Measurements from ENCODE around the gene KCNQ2. TPM values are rescaled to one million over a fixed set of nuclear protein-coding genes. Genes with fewer than 3 reads are reported as not detected.

The KCNQ2 gene
- total and polyA plus RNA-seq, 2 experiments from 2014 or later: 68.5 to 92.4 TPM

DNA sequence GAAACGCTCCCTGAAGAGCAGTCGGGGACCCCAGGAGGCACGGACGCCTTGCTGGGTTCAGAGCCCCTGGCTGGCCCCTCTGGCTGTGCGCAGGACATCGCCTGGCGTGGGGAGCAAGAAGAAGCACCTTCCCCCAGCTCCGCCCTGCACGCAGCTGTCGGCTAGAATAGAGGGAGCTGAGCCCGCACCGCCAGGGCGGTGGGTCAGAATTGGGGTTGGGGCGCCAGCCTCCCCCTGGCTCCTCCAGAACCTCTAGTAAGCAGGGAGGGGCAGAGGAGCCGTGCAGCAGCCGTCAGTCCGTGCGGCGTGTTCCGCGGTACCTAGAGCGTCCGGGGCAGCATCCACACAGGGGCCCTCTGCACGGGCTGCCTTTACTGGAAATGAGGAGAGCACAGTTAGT, 53.2 kb downstream of the KCNQ2 start:
- Histone ChIP-seq H3K79me2 (replicated peaks; ENCODE audit: insufficient read depth) (no peaks in the 10 kb centered on the region), H4K20me1 (replicated peaks; ENCODE audit: insufficient read depth) (no peaks in the 10 kb centered on the region), H3K4me2 (no peak overlapping the region), H3K9me2 (ENCODE audit: insufficient read depth) (no peaks in the 10 kb centered on the region), H3K36me3 (ENCODE audit: insufficient read depth) (no peaks in the 10 kb centered on the region), H3K4me1 (ENCODE audit: insufficient read depth) (no peaks in the 10 kb centered on the region), H3K27me3 (ENCODE audit: insufficient read depth) (no peaks in the 10 kb centered on the region), H3K4me3 (no peak overlapping the region), H3K27ac (ENCODE audit: low read depth) (no peak overlapping the region), H3F3A (replicated peaks; ENCODE audit: low read depth) (no peaks in the 10 kb centered on the region), H2AFZ (no peak overlapping the region)
- Mint-ChIP-seq H3K27me3 (ENCODE audit: insufficient read depth, low read depth, poor library complexity) (no peaks in the 10 kb centered on the region), H3K27ac (no peak overlapping the region), H3K4me1 (peaks cover 7% of the 10 kb centered on the region; the same call in 2 of the 3 replicates), H3K9me3 (no peaks in the 10 kb centered on the region), H3K4me3 (no peak overlapping the region), H3K36me3 (ENCODE audit: low read depth) (peaks cover under 1% of the 10 kb centered on the region; the same call in 1 of the 3 replicates)
- DNase-seq (ENCODE audit: low spot score) (no peak), ATAC-seq (no peak)
- TF ChIP-seq, protein P1, sequence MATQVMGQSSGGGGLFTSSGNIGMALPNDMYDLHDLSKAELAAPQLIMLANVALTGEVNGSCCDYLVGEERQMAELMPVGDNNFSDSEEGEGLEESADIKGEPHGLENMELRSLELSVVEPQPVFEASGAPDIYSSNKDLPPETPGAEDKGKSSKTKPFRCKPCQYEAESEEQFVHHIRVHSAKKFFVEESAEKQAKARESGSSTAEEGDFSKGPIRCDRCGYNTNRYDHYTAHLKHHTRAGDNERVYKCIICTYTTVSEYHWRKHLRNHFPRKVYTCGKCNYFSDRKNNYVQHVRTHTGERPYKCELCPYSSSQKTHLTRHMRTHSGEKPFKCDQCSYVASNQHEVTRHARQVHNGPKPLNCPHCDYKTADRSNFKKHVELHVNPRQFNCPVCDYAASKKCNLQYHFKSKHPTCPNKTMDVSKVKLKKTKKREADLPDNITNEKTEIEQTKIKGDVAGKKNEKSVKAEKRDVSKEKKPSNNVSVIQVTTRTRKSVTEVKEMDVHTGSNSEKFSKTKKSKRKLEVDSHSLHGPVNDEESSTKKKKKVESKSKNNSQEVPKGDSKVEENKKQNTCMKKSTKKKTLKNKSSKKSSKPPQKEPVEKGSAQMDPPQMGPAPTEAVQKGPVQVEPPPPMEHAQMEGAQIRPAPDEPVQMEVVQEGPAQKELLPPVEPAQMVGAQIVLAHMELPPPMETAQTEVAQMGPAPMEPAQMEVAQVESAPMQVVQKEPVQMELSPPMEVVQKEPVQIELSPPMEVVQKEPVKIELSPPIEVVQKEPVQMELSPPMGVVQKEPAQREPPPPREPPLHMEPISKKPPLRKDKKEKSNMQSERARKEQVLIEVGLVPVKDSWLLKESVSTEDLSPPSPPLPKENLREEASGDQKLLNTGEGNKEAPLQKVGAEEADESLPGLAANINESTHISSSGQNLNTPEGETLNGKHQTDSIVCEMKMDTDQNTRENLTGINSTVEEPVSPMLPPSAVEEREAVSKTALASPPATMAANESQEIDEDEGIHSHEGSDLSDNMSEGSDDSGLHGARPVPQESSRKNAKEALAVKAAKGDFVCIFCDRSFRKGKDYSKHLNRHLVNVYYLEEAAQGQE (IDR thresholded peaks at IDR 0.05; ENCODE audit: unreplicated experiment): no peak
- TF ChIP-seq, protein P2, sequence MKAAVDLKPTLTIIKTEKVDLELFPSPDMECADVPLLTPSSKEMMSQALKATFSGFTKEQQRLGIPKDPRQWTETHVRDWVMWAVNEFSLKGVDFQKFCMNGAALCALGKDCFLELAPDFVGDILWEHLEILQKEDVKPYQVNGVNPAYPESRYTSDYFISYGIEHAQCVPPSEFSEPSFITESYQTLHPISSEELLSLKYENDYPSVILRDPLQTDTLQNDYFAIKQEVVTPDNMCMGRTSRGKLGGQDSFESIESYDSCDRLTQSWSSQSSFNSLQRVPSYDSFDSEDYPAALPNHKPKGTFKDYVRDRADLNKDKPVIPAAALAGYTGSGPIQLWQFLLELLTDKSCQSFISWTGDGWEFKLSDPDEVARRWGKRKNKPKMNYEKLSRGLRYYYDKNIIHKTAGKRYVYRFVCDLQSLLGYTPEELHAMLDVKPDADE (IDR thresholded peaks at IDR 0.05): no peak
- TF ChIP-seq, protein P3, sequence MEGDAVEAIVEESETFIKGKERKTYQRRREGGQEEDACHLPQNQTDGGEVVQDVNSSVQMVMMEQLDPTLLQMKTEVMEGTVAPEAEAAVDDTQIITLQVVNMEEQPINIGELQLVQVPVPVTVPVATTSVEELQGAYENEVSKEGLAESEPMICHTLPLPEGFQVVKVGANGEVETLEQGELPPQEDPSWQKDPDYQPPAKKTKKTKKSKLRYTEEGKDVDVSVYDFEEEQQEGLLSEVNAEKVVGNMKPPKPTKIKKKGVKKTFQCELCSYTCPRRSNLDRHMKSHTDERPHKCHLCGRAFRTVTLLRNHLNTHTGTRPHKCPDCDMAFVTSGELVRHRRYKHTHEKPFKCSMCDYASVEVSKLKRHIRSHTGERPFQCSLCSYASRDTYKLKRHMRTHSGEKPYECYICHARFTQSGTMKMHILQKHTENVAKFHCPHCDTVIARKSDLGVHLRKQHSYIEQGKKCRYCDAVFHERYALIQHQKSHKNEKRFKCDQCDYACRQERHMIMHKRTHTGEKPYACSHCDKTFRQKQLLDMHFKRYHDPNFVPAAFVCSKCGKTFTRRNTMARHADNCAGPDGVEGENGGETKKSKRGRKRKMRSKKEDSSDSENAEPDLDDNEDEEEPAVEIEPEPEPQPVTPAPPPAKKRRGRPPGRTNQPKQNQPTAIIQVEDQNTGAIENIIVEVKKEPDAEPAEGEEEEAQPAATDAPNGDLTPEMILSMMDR (conservative IDR thresholded peaks at IDR 0.05; ENCODE audit: low read depth in 2 of 2): no peak
- TF ChIP-seq NANOG (IDR thresholded peaks at IDR 0.05; ENCODE audit: borderline replicate concordance) (no peak), CREB1 (CRISPR knock-in tag; IDR thresholded peaks at IDR 0.05; ENCODE audit: low read depth) (no peak), EZH2 (IDR thresholded peaks at IDR 0.05; ENCODE audit: low read depth, unreplicated experiment) (no peak), ZNF331 (CRISPR knock-in tag; IDR thresholded peaks at IDR 0.05; ENCODE audit: low read depth) (no peak), EZH2phosphoT487 (IDR thresholded peaks at IDR 0.05; ENCODE audit: unreplicated experiment) (no peak), STAT1 (IDR thresholded peaks at IDR 0.05; ENCODE audit: unreplicated experiment) (no peak), JUNB (IDR thresholded peaks at IDR 0.05; ENCODE audit: unreplicated experiment) (no peak), POLR2AphosphoS5 (IDR thresholded peaks at IDR 0.05; ENCODE audit: low read depth) (no peak), ZNF114 (CRISPR knock-in tag; IDR thresholded peaks at IDR 0.05) (no peak)
- TF ChIP-seq, protein P4, sequence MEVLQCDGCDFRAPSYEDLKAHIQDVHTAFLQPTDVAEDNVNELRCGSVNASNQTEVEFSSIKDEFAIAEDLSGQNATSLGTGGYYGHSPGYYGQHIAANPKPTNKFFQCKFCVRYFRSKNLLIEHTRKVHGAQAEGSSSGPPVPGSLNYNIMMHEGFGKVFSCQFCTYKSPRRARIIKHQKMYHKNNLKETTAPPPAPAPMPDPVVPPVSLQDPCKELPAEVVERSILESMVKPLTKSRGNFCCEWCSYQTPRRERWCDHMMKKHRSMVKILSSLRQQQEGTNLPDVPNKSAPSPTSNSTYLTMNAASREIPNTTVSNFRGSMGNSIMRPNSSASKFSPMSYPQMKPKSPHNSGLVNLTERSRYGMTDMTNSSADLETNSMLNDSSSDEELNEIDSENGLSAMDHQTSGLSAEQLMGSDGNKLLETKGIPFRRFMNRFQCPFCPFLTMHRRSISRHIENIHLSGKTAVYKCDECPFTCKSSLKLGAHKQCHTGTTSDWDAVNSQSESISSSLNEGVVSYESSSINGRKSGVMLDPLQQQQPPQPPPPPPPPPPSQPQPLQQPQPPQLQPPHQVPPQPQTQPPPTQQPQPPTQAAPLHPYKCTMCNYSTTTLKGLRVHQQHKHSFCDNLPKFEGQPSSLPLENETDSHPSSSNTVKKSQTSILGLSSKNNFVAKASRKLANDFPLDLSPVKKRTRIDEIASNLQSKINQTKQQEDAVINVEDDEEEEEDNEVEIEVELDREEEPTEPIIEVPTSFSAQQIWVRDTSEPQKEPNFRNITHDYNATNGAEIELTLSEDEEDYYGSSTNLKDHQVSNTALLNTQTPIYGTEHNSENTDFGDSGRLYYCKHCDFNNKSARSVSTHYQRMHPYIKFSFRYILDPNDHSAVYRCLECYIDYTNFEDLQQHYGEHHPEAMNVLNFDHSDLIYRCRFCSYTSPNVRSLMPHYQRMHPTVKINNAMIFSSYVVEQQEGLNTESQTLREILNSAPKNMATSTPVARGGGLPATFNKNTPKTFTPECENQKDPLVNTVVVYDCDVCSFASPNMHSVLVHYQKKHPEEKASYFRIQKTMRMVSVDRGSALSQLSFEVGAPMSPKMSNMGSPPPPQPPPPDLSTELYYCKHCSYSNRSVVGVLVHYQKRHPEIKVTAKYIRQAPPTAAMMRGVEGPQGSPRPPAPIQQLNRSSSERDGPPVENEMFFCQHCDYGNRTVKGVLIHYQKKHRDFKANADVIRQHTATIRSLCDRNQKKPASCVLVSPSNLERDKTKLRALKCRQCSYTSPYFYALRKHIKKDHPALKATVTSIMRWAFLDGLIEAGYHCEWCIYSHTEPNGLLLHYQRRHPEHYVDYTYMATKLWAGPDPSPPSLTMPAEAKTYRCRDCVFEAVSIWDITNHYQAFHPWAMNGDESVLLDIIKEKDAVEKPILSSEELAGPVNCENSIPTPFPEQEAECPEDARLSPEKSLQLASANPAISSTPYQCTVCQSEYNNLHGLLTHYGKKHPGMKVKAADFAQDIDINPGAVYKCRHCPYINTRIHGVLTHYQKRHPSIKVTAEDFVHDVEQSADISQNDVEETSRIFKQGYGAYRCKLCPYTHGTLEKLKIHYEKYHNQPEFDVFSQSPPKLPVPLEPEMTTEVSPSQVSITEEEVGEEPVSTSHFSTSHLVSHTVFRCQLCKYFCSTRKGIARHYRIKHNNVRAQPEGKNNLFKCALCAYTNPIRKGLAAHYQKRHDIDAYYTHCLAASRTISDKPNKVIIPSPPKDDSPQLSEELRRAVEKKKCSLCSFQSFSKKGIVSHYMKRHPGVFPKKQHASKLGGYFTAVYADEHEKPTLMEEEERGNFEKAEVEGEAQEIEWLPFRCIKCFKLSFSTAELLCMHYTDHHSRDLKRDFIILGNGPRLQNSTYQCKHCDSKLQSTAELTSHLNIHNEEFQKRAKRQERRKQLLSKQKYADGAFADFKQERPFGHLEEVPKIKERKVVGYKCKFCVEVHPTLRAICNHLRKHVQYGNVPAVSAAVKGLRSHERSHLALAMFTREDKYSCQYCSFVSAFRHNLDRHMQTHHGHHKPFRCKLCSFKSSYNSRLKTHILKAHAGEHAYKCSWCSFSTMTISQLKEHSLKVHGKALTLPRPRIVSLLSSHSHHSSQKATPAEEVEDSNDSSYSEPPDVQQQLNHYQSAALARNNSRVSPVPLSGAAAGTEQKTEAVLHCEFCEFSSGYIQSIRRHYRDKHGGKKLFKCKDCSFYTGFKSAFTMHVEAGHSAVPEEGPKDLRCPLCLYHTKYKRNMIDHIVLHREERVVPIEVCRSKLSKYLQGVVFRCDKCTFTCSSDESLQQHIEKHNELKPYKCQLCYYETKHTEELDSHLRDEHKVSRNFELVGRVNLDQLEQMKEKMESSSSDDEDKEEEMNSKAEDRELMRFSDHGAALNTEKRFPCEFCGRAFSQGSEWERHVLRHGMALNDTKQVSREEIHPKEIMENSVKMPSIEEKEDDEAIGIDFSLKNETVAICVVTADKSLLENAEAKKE (CRISPR knock-in tag; IDR thresholded peaks at IDR 0.05): no peak

All from GM23338 (cell line).